CD4-positive, alpha-beta T cell treated with Interleukin-1 beta for 1 hour (primary cell): ENCODE results near the gene MAML1.
"Not testable (repeated sequence)": the region's sequence is repeated elsewhere in the genome, so short reads cannot be mapped to it uniquely, and the experiment has no call there.

Experiments used
- DNase-seq, 2 donors: peaks; one replicate each; pipeline ENCODE4 v3.0.0-alpha.2; 2020 to 2022

MAML1 gene, protein sequence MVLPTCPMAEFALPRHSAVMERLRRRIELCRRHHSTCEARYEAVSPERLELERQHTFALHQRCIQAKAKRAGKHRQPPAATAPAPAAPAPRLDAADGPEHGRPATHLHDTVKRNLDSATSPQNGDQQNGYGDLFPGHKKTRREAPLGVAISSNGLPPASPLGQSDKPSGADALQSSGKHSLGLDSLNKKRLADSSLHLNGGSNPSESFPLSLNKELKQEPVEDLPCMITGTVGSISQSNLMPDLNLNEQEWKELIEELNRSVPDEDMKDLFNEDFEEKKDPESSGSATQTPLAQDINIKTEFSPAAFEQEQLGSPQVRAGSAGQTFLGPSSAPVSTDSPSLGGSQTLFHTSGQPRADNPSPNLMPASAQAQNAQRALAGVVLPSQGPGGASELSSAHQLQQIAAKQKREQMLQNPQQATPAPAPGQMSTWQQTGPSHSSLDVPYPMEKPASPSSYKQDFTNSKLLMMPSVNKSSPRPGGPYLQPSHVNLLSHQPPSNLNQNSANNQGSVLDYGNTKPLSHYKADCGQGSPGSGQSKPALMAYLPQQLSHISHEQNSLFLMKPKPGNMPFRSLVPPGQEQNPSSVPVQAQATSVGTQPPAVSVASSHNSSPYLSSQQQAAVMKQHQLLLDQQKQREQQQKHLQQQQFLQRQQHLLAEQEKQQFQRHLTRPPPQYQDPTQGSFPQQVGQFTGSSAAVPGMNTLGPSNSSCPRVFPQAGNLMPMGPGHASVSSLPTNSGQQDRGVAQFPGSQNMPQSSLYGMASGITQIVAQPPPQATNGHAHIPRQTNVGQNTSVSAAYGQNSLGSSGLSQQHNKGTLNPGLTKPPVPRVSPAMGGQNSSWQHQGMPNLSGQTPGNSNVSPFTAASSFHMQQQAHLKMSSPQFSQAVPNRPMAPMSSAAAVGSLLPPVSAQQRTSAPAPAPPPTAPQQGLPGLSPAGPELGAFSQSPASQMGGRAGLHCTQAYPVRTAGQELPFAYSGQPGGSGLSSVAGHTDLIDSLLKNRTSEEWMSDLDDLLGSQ

GRCh38 chr5:179732412-179732917 is at the start of gene MAML1:
Gene MAML1 (plus strand): TSS chr5:179732822. CDS start chr5:179733113, 291 bp downstream.
- peak; percentile 100 for DNase-seq

- DNase-seq = not testable (repeated sequence)
Observed at GRCh38 chr5:179689212-179689611, 43.4 kb upstream of the MAML1 start.

DNA sequence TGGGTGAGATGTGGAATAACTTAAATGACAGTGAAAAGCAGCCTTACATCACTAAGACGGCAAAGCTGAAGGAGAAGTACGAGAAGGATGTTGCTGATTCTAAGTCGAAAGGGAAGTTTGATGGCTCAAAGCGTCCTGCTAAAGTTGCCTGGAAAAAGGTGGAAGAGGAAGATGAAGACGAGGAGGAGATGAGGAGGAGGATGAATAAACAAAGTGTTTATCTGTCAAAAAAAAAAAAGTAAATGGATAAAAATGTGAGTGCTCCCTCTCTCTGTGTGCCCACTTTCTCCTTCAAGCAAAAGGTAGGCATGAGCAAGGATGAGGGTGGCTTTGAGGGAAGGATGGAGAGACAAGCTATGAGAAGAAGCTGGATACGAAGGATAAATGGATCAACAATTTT is 38.1 kb upstream of the MAML1 start:
- no peak for DNase-seq

GRCh38 chr5:179696603-179697002 is 36.0 kb upstream of the MAML1 start:
- DNase-seq = no peak

DNA sequence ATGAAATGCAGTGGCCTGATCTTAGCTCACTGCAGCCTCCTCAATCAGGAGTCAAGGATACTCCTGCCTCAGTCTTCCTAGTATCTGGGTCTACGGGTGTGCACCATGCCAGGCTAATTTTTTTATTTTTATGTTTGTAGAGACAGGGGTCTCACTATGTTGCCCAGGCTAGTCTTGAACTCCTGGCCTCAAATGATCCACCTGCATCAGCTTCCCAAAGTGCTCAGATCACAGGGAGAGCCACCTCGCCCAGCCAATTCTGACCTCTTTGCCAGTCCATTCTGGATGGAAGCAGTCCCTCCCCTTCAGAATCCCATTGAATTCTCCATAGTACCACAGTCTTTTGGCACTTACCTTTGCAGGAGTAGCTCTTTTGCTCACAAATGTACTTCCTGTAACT is 35.5 kb upstream of the MAML1 start:
- no peak for DNase-seq

DNA sequence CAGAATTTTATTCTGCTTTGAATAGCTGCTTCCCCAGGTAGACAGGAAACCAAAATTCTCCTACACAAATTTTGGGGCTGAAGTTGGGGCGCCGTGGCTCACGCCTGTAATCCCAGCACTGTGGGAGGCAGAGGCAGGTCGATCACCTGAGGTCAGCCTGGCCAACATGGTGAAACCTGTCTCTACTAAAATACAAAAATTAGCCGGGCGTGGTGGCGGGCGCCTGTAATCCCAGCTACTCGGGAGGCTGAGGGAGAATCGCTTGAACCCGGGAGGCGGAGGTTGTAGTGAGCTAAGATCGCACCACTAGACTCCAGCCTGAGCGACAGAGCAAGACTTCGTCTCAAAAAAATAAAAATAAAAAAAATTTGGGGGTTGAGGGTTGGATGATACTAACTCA is 35.1 kb upstream of the MAML1 start:
- DNase-seq = not testable (repeated sequence)

GRCh38 chr5:179697993-179698934 is 34.4 kb upstream of the MAML1 start:
- peak; percentile 99 to 100 for DNase-seq

DNA sequence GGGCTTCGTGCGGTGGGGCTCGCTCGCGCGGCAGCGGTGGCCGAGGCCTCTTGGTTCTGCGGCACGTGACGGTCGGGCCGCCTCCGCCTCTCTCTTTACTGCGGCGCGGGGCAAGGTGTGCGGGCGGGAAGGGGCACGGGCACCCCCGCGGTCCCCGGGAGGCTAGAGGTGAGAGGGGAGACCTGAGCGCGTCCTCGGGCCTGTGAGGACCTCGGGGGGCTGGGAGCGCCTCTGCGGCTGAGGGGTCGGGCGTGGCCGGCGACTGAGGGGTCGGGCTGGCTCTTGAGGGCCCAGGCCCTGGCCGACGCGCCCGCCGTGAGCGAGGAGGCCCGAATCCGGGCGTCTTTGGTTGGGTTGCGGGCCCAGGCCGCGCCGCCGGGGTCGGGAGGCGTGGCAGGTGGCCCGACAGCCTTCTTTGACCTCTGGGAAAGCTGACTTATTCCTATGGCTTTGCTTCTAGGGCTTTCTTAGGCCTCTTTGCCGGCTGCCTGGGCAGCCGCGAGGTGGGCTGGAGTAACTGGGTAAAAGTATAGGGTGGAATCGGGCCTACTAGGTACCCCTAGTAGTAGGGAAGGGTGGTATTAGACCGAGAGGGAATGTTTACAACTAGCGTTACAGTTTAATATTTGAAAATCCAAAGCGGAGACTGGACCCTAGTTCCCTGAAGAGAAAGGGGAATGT is 33.5 kb upstream of the MAML1 start, which contains the start of gene CANX:
TSS of gene CANX (plus strand) at position 33 of the 681 bp plus-strand sequence. CDS start 6,715 bp downstream, outside the sequence.
- no peak for DNase-seq

- DNase-seq = peak; percentile 20 to 32
Observed at GRCh38 chr5:179699616-179700237, 32.9 kb upstream of the MAML1 start.

GRCh38 chr5:179700401-179700918 is 32.2 kb upstream of the MAML1 start:
- no peak for DNase-seq

DNA sequence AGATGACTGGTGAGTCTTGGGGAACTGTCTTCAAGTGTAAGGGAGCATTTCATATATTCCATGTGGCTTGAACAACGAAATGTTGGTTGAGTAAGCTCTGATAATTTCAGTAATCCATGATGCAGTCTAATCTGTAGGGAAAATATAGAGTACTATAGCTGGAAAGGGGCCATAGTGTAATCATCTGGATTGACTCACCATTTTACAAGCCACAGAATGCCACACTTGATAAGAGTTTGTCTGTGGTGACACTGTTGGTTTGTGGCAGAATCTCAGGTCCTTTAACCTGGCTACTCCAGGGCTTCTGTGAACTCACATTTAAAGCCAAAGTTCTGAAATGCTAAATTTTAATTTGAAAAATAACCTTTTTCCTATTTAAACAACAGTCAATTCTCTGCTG is 16.3 kb upstream of the MAML1 start:
- DNase-seq = no peak

DNA sequence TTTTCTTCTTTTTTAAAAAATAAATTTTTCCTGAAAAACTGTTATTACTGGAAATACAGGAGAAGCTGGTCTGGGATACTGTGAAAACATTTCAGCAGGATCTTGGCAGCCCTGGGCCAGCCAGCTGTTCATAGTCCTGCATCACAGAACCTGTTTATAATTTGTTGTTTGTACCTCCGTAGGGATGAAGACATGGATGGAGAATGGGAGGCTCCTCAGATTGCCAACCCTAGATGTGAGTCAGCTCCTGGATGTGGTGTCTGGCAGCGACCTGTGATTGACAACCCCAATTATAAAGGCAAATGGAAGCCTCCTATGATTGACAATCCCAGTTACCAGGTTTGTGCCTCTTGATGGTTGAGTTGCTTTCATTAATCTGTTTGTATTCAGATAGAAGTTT is 12.4 kb upstream of the MAML1 start:
- no peak for DNase-seq

DNA sequence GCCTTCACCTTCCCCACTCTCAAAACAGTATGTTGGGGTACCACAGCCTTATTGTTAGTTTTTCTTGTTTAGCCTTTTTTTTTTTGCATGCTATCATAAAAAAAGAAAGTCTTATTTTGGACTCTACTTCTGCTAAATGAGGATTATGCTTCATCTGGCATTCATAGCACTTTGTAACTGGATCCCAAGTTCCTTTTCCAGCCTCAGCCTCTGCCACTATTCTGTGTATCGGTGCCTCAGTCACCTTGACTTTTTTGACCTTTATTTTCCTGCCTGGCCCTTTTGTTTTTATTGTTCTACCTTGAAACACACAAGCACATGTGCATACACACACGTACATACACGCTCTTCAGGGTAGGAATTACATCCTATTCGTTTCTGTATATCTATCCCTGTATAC is 8.5 kb upstream of the MAML1 start:
- no peak for DNase-seq

DNA sequence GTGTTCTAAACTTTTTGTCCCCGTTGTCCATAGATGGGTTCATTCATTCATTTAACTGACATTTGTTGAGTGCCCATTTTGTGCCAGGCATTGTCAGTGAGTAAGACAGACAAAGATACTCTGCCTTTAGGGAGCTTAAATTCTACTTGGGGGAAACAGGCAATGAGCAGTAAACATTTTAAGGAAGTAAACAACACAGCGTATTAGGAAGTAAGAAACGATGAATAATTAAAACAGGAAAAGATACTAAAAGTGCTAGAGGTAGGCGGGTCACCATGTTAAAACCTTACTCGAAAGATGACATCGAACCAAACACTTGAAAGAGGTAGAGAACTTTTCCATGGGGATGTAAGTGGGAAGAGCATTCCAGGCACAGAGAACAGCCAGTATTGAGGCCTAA is 5.5 kb upstream of the MAML1 start:
- DNase-seq = no peak

DNA sequence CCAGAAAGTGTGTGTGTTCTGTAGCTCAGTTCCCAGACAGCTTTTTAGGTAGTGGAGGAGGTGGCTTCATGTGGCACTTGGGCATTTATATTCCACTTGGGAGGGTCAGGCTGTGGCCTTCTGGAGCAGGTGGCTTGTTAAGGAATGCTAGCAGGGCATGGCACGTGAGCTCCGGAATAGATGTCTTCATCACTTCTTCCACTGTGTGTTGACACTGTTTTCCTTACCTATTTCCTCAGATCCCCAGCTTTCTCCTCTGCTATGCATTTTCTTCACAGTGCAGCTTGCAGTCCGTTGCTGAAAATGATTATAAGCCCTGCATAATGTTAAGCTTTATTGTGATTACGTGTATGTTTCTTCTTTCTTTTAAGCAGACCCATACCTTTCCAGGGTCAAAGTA is 3.3 kb upstream of the MAML1 start:
- no peak for DNase-seq

GRCh38 chr5:179729727-179730126 is 2.9 kb upstream of the MAML1 start:
- DNase-seq = no peak

DNA sequence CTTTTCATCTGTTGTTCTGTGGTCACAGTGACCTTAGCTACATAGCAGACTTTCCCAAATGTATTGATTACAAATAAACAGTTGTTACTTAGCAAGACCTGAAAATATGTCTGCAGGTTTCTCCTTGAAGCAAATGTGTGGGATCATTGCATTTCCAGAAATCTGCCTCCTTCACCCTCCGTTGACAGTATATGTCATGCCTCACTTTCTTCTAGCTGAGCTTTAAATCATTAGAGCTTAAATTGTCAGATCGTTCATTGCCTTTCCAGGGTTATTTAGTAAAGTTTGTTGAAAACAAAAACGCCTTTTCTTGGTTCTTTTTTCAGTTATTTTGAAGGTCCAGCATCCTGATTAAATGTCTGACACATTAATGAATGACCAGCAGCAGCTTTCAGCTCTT is 2.3 kb upstream of the MAML1 start:
- no peak for DNase-seq

- DNase-seq = no peak
Observed at GRCh38 chr5:179730852-179731251, 1.8 kb upstream of the MAML1 start.

DNA sequence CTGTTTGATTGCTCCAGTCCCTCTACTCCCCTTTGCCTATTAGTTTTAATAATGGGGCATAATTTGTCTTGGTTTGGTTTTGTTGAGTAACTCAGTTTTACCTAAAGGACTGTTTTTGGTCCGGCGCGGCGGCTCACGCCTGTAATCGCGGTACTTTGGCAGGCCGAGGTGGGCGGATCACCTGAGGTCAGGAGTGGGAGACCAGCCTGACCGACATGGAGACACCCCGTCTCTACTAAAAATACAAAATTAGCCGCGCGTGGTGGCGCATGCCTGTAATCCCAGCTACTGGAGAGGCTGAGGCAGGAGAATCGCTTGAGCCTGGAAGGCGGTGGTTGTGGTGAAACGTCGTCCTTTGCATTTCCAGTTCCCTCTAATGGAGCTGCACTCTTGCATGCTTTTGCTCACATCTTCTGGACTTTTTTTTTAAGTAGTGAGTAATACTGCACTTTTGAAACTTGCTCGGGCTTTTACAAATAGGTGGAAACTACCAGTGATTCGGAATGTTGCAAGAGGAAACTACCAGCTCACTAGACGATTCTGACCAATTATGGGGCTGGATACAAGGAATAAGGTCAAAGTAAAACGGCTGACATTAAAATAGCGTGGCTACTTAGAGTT is 721 bp upstream of the MAML1 start:
- peak in 1 of 2 donors; percentile 48 for DNase-seq
